Trophoblast cell (in vitro differentiated cells and primary cell): ENCODE data around the gene SEMA4C.
"Not testable (repeated sequence)": the region's sequence is repeated elsewhere in the genome, so short reads cannot be mapped to it uniquely, and the experiment has no call there.

Experiments
- DNase-seq, 2 donors: peaks; one replicate each; pipeline ENCODE4 v3.0.0-alpha.2; 2016
- H2AFZ ChIP-seq: 2 replicates; pipeline ENCODE4 v1.6.1; 2013; ENCODE audit warnings: low read length, moderate library complexity, mild to moderate bottlenecking; ENCODE audit not compliant: insufficient read depth, poor library complexity
- H2AK5ac ChIP-seq: 2 replicates; pipeline ENCODE4 v1.6.1; 2013; ENCODE audit warnings: mild to moderate bottlenecking, low read length
- H2BK120ac ChIP-seq: 2 replicates; pipeline ENCODE4 v1.6.1; 2013; ENCODE audit warnings: low read length, mild to moderate bottlenecking, moderate library complexity; ENCODE audit not compliant: insufficient read depth, poor library complexity
- H2BK12ac ChIP-seq: 2 replicates; pipeline ENCODE4 v1.6.1; 2013; ENCODE audit warnings: mild to moderate bottlenecking, low read length, moderate library complexity
- H2BK5ac ChIP-seq: 2 replicates; pipeline ENCODE4 v1.6.1; 2013; ENCODE audit warnings: low read length, low read depth, moderate library complexity, mild to moderate bottlenecking; ENCODE audit not compliant: poor library complexity
- H3K14ac ChIP-seq: 2 replicates; pipeline ENCODE4 v1.6.1; 2013; ENCODE audit warnings: mild to moderate bottlenecking, low read length
- H3K18ac ChIP-seq: 2 replicates; pipeline ENCODE4 v1.6.1; 2013; ENCODE audit warnings: mild to moderate bottlenecking, low read length
- H3K23ac ChIP-seq: 2 replicates; pipeline ENCODE4 v1.6.1; 2013; ENCODE audit warnings: low read length
- H3K27ac ChIP-seq: 2 replicates; pipeline ENCODE4 v1.5.1; 2013; ENCODE audit warnings: low read depth, mild to moderate bottlenecking, inconsistent platforms, low read length, moderate library complexity
- H3K27me3 ChIP-seq: 2 replicates; pipeline ENCODE4 v1.6.1; 2013; ENCODE audit warnings: inconsistent platforms, mild to moderate bottlenecking, low read length, moderate library complexity; ENCODE audit not compliant: insufficient read depth
- H3K36me3 ChIP-seq, 2 experiments: 1 replicate in 1 of 2; 2 replicates in 1 of 2; pipeline ENCODE4 v1.6.1; 2013; ENCODE audit warnings: low read length in 2 of 2, mild to moderate bottlenecking in 2 of 2, moderate library complexity in 1 of 2; ENCODE audit not compliant: insufficient read depth in 2 of 2, control insufficient read depth in 1 of 2
- H3K4ac ChIP-seq: 2 replicates; pipeline ENCODE4 v1.6.1; 2013; ENCODE audit warnings: low read depth, mild to moderate bottlenecking, low read length, moderate library complexity
- H3K4me1 ChIP-seq, 2 experiments: 1 replicate in 1 of 2; 2 replicates in 1 of 2; pipeline ENCODE4 v1.6.1; 2013; ENCODE audit warnings: low read length in 2 of 2, mild to moderate bottlenecking in 2 of 2, moderate library complexity in 1 of 2; ENCODE audit not compliant: insufficient read depth in 2 of 2, control insufficient read depth in 1 of 2
- H3K4me2 ChIP-seq: 2 replicates; pipeline ENCODE4 v1.6.1; 2013; ENCODE audit warnings: inconsistent platforms, mild to moderate bottlenecking, low read length, moderate library complexity
- H3K4me3 ChIP-seq: 2 replicates; pipeline ENCODE4 v1.5.1; 2013; ENCODE audit warnings: mild to moderate bottlenecking, low read depth, low read length, inconsistent platforms
- H3K79me1 ChIP-seq: one replicate; pipeline ENCODE4 v1.6.1; 2013; ENCODE audit warnings: low read length
- H3K79me2 ChIP-seq: 2 replicates; pipeline ENCODE4 v1.6.1; 2013; ENCODE audit warnings: low read length, mild to moderate bottlenecking; ENCODE audit not compliant: control insufficient read depth, insufficient read depth, poor library complexity
- H3K9ac ChIP-seq: 2 replicates; pipeline ENCODE4 v1.6.1; 2013; ENCODE audit warnings: mild to moderate bottlenecking, low read length
- H3K9me3 ChIP-seq: 2 replicates; pipeline ENCODE4 v1.6.1; 2013; ENCODE audit warnings: low read depth, mild to moderate bottlenecking, control low read depth, inconsistent platforms, low read length; ENCODE audit not compliant: insufficient read depth
- H4K12ac ChIP-seq: 2 replicates; pipeline ENCODE4 v1.6.1; 2013; ENCODE audit warnings: low read depth, mild to moderate bottlenecking, low read length, moderate library complexity
- H4K8ac ChIP-seq: 2 replicates; pipeline ENCODE4 v1.6.1; 2013; ENCODE audit warnings: low read depth, mild to moderate bottlenecking, low read length, moderate library complexity
- H4K91ac ChIP-seq: one replicate; pipeline ENCODE4 v1.6.1; 2013; ENCODE audit warnings: low read depth, mild to moderate bottlenecking, low read length, moderate library complexity
- WGBS: extraction: QIAGEN DNeasy Blood & Tissue Kit; methylation state at CpG from one replicate; pipeline ENCODE4 v1.1.7; 2013; ENCODE audit warnings: missing lambda C conversion rate; ENCODE audit not compliant: insufficient read length, insufficient coverage; ENCODE audit errors: extremely low coverage; 5-methylcytosine and 5-hydroxymethylcytosine counted together

Gene SEMA4C

DNA sequence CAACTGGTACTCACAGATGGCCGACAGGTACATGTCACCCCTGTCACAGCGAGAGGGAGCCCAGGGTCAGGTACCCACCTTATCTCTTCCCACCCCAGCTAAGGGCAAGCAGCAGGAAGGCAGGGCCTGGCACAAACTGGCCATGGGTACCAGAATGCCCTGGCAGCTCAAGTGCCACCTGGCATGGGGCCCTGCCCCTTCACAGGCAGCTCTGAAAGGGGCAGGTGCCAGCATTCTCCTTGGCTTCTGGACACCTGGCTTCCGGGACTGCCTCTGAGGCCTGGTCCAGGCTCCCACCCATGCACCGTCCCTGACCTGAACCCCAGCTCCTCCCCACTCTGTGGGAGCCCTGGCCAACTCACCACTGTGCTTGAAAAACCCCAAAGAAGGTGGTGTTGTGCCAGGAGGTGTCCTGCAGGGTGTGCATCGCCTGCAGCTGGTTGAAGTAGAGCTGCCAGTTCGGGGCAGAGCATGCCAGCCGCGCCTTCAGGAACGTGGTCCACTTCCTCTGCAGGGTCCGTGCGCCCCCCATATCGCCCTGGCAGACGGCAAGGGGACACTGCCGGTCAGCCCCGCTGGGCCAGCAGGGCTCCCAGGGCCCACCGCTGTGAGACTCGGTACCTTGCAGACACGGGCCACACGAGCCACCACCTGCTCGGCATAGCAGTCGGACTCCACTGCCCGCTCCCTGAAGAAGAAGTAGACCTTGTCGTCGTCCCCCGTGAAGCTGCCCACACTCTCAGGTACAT, 5.4 kb downstream of the SEMA4C start:
- Histone ChIP-seq H3K14ac (no peak overlapping the region), H2BK12ac (no peak overlapping the region), H3K23ac (no peak overlapping the region), H3K27me3 (no peaks in the 10 kb centered on the region), H2BK120ac (no peak overlapping the region), H3K9ac (no peak overlapping the region), H3K79me2 (peaks cover 37% of the 10 kb centered on the region), H2AK5ac (no peak overlapping the region), H3K4ac (no peak overlapping the region), H4K12ac (no peak overlapping the region), H3K18ac (no peak overlapping the region), H3K4me3 (no peak overlapping the region), H3K79me1 (peaks cover 21% of the 10 kb centered on the region), H3K4me1 (peaks cover 17 to 19% of the 10 kb centered on the region in 2 experiments), H2BK5ac (no peak overlapping the region), H3K27ac (no peak overlapping the region), H3K9me3 (no peaks in the 10 kb centered on the region), H3K4me2 (no peak overlapping the region), H3K36me3 (peaks cover 77 to 81% of the 10 kb centered on the region in 2 experiments), H4K91ac (no peak overlapping the region), H2AFZ (no peak overlapping the region), H4K8ac (no peak overlapping the region)
- WGBS: no CpG with 5 or more reads among the region's 25 CpGs
- no peak for DNase-seq

DNA sequence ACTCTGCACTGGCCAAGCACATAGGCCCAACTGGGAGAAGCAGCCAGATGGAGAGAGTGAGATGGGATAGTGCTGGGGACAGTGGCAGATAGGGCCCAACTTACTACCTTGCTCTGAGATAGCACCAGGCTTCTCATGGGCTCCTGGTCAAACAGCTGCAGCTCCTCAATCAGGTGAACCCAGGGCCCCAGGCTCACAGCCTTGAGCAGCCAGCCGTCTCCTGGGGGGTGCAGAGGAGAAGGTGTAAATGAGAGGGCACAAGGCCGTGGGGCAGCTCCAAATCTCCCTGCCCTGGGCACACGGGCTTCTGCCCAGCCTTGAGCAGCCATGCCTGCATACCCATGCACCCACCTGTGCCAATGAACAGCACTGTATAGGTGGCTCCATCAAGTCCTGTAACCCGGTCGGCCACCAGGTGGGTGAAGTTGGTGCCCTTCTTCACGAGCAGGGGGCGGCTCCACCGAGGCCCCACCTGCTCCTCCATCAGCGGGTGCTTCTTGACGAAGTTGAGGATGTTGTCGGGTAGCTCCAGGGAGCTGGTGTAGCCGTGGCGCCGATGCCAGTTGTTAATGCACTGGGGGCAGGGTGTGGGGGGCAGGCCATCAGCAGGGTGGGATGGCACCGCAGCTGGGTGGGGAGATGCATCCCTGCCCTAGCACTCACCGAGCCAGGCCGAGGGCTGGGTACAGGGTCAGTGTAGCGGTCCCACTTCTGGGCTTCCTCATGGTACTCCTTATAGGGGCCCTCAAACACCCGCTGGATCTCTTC, 6.1 kb downstream of the SEMA4C start:
- Histone ChIP-seq H4K91ac (no peak overlapping the region), H2BK12ac (no peak overlapping the region), H3K79me2 (peaks cover 31% of the 10 kb centered on the region), H3K36me3 (peaks cover 77 to 81% of the 10 kb centered on the region in 2 experiments), H4K12ac (no peak overlapping the region), H3K79me1 (peaks cover 14% of the 10 kb centered on the region), H2BK5ac (no peak overlapping the region), H2AFZ (no peak overlapping the region), H3K27me3 (no peaks in the 10 kb centered on the region), H2AK5ac (no peak overlapping the region), H3K4me2 (no peak overlapping the region), H3K14ac (no peak overlapping the region), H3K9me3 (no peaks in the 10 kb centered on the region), H4K8ac (no peak overlapping the region), H3K9ac (no peak overlapping the region), H3K4me3 (no peak overlapping the region), H3K18ac (no peak overlapping the region), H3K23ac (no peak overlapping the region), H2BK120ac (no peak overlapping the region), H3K4ac (no peak overlapping the region), H3K27ac (no peak overlapping the region), H3K4me1 (peaks cover 17 to 26% of the 10 kb centered on the region in 2 experiments)
- WGBS: no CpG with 5 or more reads among the region's 19 CpGs
- no peak for DNase-seq

DNA sequence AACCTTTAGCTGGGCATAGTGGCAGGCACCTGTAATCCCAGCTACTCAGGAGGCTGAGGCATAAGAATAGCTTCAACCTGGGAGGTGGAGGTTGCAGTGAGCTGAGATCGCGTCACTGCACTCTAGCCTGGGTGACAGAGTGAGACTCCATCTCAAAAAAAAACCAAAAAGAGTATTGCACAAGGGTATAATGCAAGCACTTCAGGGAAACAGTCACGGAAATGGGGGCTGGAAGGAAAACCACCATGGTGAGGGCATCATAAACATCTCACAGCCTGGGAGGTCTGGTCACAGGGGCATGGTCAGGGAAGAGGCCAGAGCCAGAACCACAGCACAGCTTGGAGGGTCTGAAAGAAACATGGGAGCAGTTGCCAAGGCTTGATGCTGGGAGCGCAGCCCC, 6.8 kb downstream of the SEMA4C start:
- not testable (repeated sequence) for H4K91ac ChIP-seq, H3K4me2 ChIP-seq, H3K14ac ChIP-seq, H3K4ac ChIP-seq, H2BK12ac ChIP-seq, H4K12ac ChIP-seq, H3K27me3 ChIP-seq, DNase-seq, H3K23ac ChIP-seq, H3K27ac ChIP-seq, H3K9me3 ChIP-seq, H2AK5ac ChIP-seq, H2BK120ac ChIP-seq, H3K18ac ChIP-seq, H3K9ac ChIP-seq, H2AFZ ChIP-seq, H3K79me1 ChIP-seq, H2BK5ac ChIP-seq, H3K4me3 ChIP-seq, H4K8ac ChIP-seq
- no CpG with 5 or more reads among the region's 4 CpGs for WGBS
- Histone ChIP-seq H3K4me1 (peaks cover 17 to 26% of the 10 kb centered on the region in 2 experiments), H3K36me3 (peaks cover 77% of the 10 kb centered on the region in 2 experiments), H3K79me2 (peaks cover 23% of the 10 kb centered on the region)

DNA sequence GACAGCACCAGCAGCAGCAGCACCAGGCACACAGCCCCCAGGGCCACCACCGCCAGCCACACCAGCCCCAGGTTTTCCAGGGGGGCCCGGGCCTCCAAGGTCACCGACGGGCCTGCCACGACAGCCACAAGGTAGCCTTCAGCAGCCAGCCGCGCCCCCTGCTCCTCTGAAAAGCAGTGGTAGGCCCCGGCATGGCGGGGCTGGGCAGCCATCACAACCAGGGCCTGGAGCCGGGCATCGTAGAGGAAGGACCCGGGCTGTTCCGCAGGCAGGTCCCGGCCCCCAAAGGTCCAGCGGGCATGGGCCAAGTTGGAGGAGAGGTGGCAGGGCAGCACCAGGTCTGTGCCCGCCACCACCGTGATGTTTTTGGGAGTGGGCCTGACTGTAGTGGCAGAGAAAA, 8.8 kb downstream of the SEMA4C start:
- Histone ChIP-seq H3K36me3 (peaks cover 57 to 60% of the 10 kb centered on the region in 2 experiments), H2AFZ (no peak overlapping the region), H3K4me3 (no peak overlapping the region), H3K79me1 (peaks cover 6% of the 10 kb centered on the region), H3K4ac (no peak overlapping the region), H3K9ac (no peak overlapping the region), H3K9me3 (no peaks in the 10 kb centered on the region), H3K4me1 (peaks cover 11 to 17% of the 10 kb centered on the region in 2 experiments), H3K14ac (no peak overlapping the region), H3K18ac (no peak overlapping the region), H3K79me2 (peaks cover 8% of the 10 kb centered on the region), H3K27ac (no peak overlapping the region), H4K91ac (no peak overlapping the region), H4K12ac (no peak overlapping the region), H3K27me3 (no peaks in the 10 kb centered on the region), H2AK5ac (no peak overlapping the region), H2BK12ac (no peak overlapping the region), H4K8ac (no peak overlapping the region), H3K4me2 (no peak overlapping the region), H3K23ac (no peak overlapping the region), H2BK5ac (no peak overlapping the region), H2BK120ac (no peak overlapping the region)
- no CpG with 5 or more reads among the region's 17 CpGs for WGBS
- DNase-seq: no peak
